NT2/D1 (cell line): ENCODE measurements around the gene VDAC1.

ENCODE experiments used
- SUZ12 ChIP-seq: IDR thresholded peaks from 2 replicates; pipeline ENCODE4 v1.6.1; 2011; ENCODE audit not compliant: insufficient read length, insufficient read depth; ENCODE audit errors: extremely low read depth
- YY1 ChIP-seq: IDR thresholded peaks from 2 replicates; pipeline ENCODE4 v1.6.1; 2011; ENCODE audit not compliant: insufficient read length, insufficient read depth
- ZNF274 ChIP-seq: IDR thresholded peaks from 2 replicates; pipeline ENCODE4 v1.6.1; 2011; ENCODE audit warnings: mild to moderate bottlenecking, low read depth, low read length

DNA sequence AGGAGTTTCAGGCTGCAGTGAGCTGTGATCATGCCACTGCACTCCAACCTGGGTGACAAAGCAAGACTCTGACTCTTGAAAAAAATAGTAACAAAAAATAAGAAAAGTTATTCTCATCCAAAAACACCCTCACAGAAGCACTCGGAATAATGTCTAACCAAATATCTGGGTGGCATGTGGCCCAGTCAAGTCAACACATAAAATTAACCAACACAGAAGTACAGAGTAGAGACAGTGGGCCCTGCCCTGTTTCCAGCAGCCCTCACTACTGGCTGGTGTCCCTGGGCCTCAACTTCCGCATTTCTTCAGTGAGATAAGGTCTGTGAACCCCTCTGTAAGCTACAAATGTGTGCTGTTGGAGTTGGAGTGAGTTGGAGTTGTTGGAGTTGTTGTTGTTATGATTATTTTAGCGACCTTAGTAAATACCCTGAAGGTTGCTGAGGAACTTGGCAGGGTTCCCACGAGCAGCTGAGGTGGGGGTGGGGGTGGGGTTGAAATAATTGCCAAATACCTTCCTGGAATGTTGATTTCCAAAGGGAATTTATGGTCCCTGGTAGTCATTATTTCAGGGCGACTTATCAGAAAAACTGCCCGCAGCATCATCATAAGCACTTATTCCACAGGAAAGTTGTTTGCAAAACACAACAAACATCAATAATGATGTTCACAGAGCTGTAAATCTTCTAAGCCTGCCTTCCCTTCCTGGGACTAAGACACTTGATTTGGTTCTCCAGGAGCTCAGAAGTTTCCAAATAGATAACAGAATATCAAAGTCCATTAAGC lies 66.5 kb downstream of the VDAC1 start:
- TF ChIP-seq YY1, result no peak
- TF ChIP-seq SUZ12, result no peak
- no peak for TF ChIP-seq ZNF274
